ENCODE data around the gene DIPK1B.
"Not testable (repeated sequence)": the region's sequence is repeated elsewhere in the genome, so short reads cannot be mapped to it uniquely, and the experiment has no call there.

DIPK1B gene

GRCh38 chr9:136755302-136756133, 43.1 kb downstream of the DIPK1B start:
- DNase-seq = not testable (repeated sequence)

- no peak for DNase-seq
These were observed 43.7 kb downstream of the DIPK1B start for GRCh38 chr9:136756134-136756438.

- no peak for DNase-seq
These were observed 44.5 kb downstream of the DIPK1B start for GRCh38 chr9:136756836-136757235.

GRCh38 chr9:136757328-136757727, 45.0 kb downstream of the DIPK1B start:
- no peak for DNase-seq

GRCh38 chr9:136757751-136758140, 45.4 kb downstream of the DIPK1B start:
- no peak for DNase-seq

- no peak for DNase-seq
These were observed 46.6 kb downstream of the DIPK1B start for GRCh38 chr9:136759001-136759400.

GRCh38 chr9:136759436-136760325, 47.3 kb downstream of the DIPK1B start:
- no peak for DNase-seq

GRCh38 chr9:136760424-136760823, 48.1 kb downstream of the DIPK1B start:
- DNase-seq = no peak

GRCh38 chr9:136760834-136761544, 48.6 kb downstream of the DIPK1B start:
- DNase-seq = not testable (repeated sequence)

- DNase-seq = no peak
These were observed 49.2 kb downstream of the DIPK1B start for GRCh38 chr9:136761545-136761981.

- no peak for DNase-seq
These were observed 49.9 kb downstream of the DIPK1B start for GRCh38 chr9:136762221-136762691.

- no peak for DNase-seq
These were observed 50.7 kb downstream of the DIPK1B start for GRCh38 chr9:136762915-136763648.

- no peak for DNase-seq
These were observed 51.3 kb downstream of the DIPK1B start for GRCh38 chr9:136763649-136764035.

GRCh38 chr9:136764301-136764891, 52.0 kb downstream of the DIPK1B start, which contains the start of gene LCN15:
Gene LCN15, minus strand, starts transcription at chr9:136764518. Its CDS starts 30 bp downstream, at chr9:136764488.
- DNase-seq = no peak

- no peak for DNase-seq
These were observed 52.7 kb downstream of the DIPK1B start for GRCh38 chr9:136765041-136765440.

- DNase-seq = not testable (repeated sequence)
These were observed 53.5 kb downstream of the DIPK1B start for GRCh38 chr9:136765745-136766409.

GRCh38 chr9:136766410-136767120, 54.2 kb downstream of the DIPK1B start:
- DNase-seq = not testable (repeated sequence)

- DNase-seq = no peak
These were observed 57.4 kb downstream of the DIPK1B start for GRCh38 chr9:136769710-136770191.

GRCh38 chr9:136771907-136772415, 59.6 kb downstream of the DIPK1B start:
- DNase-seq = no peak

- DNase-seq = no peak
These were observed 61.1 kb downstream of the DIPK1B start for GRCh38 chr9:136773386-136774044.

Data from DMS79 (cell line).